NOMO-1 treated with DMSO at 0.1 percent for 48 hours (cell line): ENCODE results near the gene ATP1A3.
A peak's percentile ranks its signal among the peaks of the same experiment; 100 is the strongest.
"Not testable (repeated sequence)": the region's sequence is repeated elsewhere in the genome, so short reads cannot be mapped to it uniquely, and the experiment has no call there.

Experiments
- DNase-seq: peaks from one replicate; lab custom pipeline; 2025; ENCODE audit not compliant: unreplicated experiment; lab: John Stamatoyannopoulos, UW

The ATP1A3 gene

GRCh38 chr19:42012747-42013146 lies 18.7 kb upstream of the ATP1A3 start:
- DNase-seq = not testable (repeated sequence)

- no peak for DNase-seq
These were observed 16.5 kb upstream of the ATP1A3 start for GRCh38 chr19:42010245-42011126.

DNA sequence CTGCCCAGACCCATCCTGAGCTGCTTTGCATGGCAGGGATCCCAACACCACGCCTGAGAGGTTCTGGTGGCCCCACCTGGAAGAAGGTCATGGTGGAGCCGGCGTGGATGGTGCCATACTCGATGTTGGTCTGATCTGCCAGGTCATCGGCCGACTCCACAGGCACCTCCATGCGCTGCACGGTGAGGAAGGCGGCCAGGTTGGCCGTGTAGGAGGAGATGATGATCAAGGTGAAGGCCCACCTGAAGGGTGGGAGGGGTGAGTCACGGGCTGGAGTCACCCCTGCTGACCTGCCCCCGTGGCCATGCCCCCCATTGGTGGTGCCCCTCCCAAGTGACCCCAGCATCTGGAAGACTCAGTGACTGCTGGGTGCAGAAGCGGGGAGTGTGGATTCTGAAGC lies 12.5 kb upstream of the ATP1A3 start:
- no peak for DNase-seq

DNA sequence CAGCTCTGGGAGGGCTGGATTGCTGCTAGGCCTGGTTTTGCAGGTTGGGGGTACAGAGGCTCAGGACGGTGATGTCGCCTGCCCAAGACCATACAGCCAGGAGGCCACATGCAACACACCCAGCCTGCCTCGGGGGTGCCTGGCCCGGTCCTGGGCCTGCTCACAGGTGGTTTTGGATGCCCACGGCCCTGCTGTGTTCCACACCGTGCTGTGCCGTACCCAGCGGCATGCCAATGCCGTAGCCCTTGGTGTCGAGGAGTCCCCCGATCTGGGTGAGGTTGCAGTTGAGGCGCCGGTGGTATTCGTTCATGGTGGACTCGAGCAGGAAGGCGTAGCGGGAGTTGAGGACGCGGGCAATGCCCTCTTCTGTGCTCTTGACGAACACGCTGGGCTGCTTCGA lies 11.5 kb upstream of the ATP1A3 start:
- DNase-seq = no peak

DNA sequence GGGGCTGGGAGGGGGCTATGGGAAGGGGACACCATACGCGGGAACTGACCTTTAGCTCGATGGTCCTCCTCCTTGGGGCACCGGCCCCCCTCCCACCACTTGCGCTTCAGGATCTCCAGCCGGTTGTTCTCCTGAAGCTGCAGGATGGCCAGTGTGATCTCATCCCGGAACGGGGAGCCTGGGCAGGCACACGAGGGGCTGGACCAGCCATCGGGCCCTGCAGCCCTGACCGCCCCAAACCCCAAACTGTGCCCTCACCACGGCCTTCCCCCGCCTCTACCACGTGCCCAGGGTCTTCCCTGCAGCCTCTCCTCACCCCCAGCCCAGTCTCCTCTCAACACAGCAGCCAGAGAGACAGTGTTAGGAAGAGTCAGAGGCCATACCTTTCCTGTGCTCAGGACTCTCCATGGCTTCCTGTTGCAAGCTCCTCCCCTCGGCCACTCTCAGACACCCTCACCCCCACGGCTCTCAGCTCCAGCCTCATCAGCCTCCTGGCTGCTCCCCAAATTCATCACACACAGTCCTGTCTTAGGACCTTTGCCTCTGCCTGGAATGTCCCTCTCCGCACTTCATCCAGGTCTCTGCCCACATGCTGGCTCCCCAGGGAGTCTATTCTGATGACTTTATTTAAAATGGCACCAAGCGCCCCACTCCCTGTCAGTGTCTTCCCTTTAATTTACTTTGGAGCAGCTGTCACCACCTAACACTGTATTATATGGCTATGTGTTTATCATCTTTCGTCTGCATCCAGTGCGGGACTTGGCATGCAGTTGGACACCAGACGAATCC lies 9.7 kb upstream of the ATP1A3 start:
- no peak for DNase-seq

- DNase-seq = no peak
These were observed 5.8 kb upstream of the ATP1A3 start for GRCh38 chr19:41999878-42000208.

DNA sequence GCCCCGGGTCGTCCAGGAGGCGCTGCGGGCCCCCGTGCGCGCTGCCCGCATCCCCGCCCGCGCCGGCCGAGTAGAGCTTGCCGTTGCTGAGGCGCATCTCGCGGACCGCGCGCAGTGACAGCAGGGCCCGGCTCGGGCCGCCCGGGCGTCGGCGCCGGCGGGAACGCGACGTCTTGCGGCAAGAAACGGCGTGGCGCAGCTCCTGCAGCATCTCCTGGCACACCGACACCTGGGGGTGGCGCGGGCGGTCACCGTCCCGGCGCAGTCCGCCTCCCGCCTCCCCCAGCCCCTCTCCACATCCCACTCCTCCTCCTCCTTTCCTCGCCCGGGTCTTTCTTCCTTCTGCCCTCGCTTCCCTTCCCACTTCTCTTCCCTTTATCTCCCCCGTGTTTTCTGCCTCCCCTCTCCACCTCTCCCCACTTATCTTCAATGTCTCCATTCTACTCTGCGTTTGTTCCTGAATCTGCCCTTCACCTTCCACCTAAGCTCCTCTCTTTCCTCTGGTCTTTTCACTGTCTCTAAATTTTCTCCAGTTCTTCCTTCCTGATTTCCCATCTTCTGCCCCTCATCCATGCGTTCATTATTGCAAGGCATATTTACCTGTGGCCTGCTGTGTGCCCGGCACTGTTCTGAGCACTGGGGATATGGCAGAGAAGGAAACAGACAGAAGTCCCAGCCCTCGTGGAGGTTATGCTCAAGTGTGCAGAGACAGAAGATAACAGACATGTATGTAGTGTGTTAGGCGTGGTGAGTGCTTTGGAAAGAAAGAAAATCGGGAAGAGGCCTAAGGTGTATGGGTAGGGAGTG lies 5.2 kb upstream of the ATP1A3 start:
- DNase-seq = no peak

DNA sequence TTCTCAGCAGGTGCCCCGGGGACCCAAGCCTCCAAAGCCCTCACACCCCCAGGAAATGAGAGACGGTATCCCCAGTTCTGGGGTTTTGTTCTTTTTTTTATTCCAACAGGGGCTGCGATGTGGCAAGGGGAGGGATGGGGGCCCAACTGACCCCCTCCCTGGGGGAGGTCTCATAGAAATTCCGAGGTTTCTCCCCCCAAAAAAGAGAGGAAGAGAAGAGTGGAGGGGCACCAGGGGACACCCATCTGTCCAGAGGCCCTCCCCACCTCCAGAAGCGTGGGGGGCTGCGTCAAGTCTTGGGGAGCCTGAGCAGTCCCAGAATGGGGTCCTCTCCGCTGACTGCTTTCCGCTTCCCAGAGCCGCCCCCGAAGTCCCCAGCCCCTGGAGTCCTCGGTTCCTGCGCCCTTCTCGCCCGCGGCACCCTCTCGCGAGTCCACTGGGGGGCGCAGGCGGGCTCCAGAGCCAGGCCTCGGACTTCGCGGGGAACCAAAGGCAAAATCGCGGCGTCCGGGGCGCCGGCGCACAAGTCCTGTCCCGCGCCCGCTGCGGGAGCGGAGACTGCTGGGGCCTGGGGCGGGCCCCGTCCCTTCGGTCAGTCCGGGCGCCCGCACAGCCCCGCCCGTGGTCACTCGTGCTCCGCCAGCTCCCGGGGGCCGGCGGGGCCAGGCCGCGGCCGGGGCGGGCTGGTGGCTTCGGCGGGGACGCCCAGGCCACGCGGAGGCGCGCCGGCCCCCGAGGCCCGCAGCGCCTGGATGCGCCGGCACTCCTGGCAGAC lies 4.4 kb upstream of the ATP1A3 start:
- no peak for DNase-seq

DNA sequence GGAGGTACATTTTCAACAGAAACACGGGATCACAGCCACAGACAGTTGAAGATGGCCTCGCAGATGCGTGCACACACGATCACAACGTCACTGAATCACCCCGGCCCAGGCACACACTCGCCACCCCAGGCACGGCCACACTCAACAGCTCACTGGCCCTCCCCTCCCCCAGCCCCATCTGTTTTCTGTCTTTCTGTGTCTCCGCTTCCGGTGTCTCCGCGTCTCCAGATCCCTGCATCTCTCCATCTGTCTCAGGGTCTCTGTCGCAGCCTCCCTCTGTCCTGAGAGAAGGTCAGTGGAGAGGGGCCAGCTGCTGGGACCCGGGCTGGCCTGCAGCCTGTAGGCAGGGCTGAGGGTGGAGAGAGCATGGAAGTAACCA lies 3.8 kb upstream of the ATP1A3 start:
- no peak for DNase-seq

GRCh38 chr19:41997121-41997850 lies 3.3 kb upstream of the ATP1A3 start:
- DNase-seq = peak; percentile 35

- no peak for DNase-seq
These were observed 2.1 kb upstream of the ATP1A3 start for GRCh38 chr19:41995959-41996797.

GRCh38 chr19:41994994-41995958 lies 1.2 kb upstream of the ATP1A3 start:
- no peak for DNase-seq

GRCh38 chr19:41994521-41994971 lies 516 bp upstream of the ATP1A3 start:
- no peak for DNase-seq

DNA sequence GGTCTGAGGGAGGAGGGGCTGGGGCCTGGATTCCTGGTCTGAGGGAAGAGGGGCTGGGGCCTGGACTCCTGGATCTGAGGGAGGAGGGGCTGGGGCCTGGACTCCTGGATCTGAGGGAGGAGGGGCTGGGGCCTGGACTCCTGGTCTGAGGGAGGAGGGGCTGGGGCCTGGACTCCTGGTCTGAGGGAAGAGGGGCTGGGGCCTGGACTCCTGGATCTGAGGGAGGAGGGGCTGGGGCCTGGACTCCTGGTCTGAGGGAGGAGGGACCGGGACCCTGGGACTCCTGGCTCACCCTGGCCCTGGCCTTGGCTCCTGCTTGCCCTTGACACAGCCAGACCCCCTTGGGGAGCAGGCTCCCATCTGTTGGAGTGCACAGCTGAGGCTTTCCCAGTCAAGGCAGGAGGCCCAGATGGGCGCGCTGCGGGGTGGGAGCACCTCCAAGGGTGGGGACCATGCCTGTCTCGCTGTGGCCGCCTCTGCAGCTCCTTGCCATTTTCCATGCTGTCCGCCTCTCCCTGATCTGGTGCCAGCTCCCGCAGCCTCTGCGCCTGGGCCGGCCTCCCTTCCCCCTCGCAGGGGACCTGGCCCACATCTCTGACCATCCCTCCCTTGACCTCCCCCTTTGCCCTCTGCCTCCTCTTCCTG lies 2.0 kb downstream of the ATP1A3 start:
- DNase-seq = not testable (repeated sequence)

GRCh38 chr19:41991025-41991424 lies 3.0 kb downstream of the ATP1A3 start:
- no peak for DNase-seq

DNA sequence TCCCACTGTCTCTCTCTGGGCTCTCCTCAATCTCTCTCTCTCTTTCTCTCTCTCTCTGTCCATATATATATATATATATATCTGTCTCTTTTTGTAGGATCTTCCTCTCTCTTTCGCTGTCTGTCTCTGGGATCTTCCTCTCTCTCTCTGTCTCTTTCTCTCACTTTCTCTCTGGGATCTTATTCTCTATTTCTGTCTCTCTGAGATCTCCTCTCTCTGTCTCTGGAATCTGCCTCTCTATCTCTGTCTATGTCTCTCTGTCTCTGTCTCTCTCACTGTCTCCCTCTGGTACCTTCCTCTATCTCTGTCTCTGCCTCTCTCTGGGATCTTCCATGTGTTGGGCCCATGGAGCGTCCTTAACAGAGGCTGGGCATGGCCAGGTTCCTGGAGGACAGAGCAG lies 3.4 kb downstream of the ATP1A3 start:
- DNase-seq = no peak

GRCh38 chr19:41990028-41990427 lies 4.0 kb downstream of the ATP1A3 start:
- DNase-seq = no peak

DNA sequence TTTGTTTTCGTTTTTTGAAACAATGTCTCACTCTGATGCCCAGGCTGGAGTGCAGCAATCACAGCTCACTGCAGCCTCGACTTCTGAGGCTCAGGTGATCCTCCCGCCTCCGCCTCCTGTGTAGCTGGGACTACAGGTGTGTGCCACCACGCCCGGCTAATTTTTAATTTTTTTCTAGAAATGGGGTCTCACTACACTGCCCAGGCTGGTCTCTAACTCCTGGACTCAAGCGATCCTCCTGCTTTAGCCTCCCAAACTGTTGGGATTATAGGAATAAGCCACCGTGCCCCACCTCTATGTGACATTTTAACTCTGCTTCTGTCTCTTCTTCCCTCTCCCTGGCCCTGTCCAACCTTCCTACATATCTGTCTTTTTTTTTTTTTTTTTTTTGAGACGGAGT lies 5.1 kb downstream of the ATP1A3 start:
- DNase-seq = no peak
